Stomach (tissue), 9 donors: Measurements from ENCODE around the gene C16orf89. TPM values are rescaled to one million over a fixed set of nuclear protein-coding genes. Genes with fewer than 3 reads are reported as not detected.

Experiments
- DNase-seq, 2 donors: peaks; one replicate each; pipeline versions ENCODE4 v3.0.0 to v3.0.0-alpha.2; 2013 to 2019
- H3K27ac ChIP-seq, 5 donors: fragments of 200-600 bp in 4 of 5; sonication (generic) in 4 of 5; one replicate each; pipeline ENCODE4 v1.5.1; 2013 to 2019; ENCODE audit warnings: mild to moderate bottlenecking in 1 of 5, moderate library complexity in 1 of 5
- H3K27me3 ChIP-seq, 3 donors: fragments of 200-600 bp; sonication (generic); one replicate each; pipeline ENCODE4 v1.5.1; 2017 to 2019; ENCODE audit warnings: mixed run types in 1 of 3
- H3K36me3 ChIP-seq, 4 donors: fragments of 200-600 bp; sonication (generic); 1 replicate in 3 of 4; 2 replicates in 1 of 4; pipeline ENCODE4 v1.5.1; 2016 to 2019
- H3K4me1 ChIP-seq, 4 donors: fragments of 200-600 bp; sonication (generic); one replicate each; pipeline ENCODE4 v1.5.1; 2016 to 2019
- H3K4me3 ChIP-seq, 4 donors: fragments of 200-600 bp; sonication (generic) in 3 of 4; one replicate each; pipeline ENCODE4 v1.5.1; 2016 to 2019; ENCODE audit warnings: mild to moderate bottlenecking in 1 of 4
- H3K9me3 ChIP-seq, 4 donors: fragments of 200-600 bp; sonication (generic); one replicate each; pipeline ENCODE4 v1.5.1; 2016 to 2019
- EP300 ChIP-seq: sonication (generic); formaldehyde crosslinking; IDR thresholded peaks from one replicate; pipeline ENCODE4 v1.6.1; 2017; ENCODE audit warnings: antibody characterized with exemption
- POLR2A ChIP-seq, 4 donors: fragments of 450-650 bp; IDR thresholded peaks; one replicate each; pipeline ENCODE4 v1.6.1; 2016; ENCODE audit warnings: antibody characterized with exemption in 4 of 4, control low read depth in 2 of 4, mild to moderate bottlenecking in 1 of 4, moderate library complexity in 1 of 4
- POLR2AphosphoS5 ChIP-seq, 3 donors: sonication (generic); formaldehyde crosslinking; IDR thresholded peaks; one replicate each; pipeline ENCODE4 v1.6.1; 2016; ENCODE audit warnings: antibody characterized with exemption in 3 of 3
- WGBS, 5 donors: extraction: QIAGEN DNeasy Blood & Tissue Kit in 3 of 5; methylation state at CpG; one replicate each; pipeline versions ENCODE4 v1.1.5 to v1.1.7; 2013 to 2018; 5-methylcytosine and 5-hydroxymethylcytosine counted together
- intact Hi-C: fragments of 100-400 bp; cut with DNase I; formaldehyde crosslinking; loops from one replicate; pipeline ENCODE4 v1.15.1; 2023; ENCODE audit warnings: low total_unique reads
- polyA plus RNA-seq, 3 donors: library from polyadenylated mRNA; stranded (reverse); fragments of 200-250 nt; gene quantifications; one replicate each; pipeline ENCODE4 v1.2.3, GENCODE V29; 2013
- total RNA-seq, 5 donors: library from RNA; depleted of rRNA; stranded (reverse); fragments of >200 nt; gene quantifications; one replicate each; pipeline versions ENCODE4 v1.1.0 to v1.2.3, GENCODE V29; 2014 to 2016
- TF ChIP-seq, protein P1 (sequence below), 7 experiments: fragments of 450-650 bp in 4 of 7; fragments of 200-600 bp in 3 of 7; sonication (generic) in 3 of 7; IDR thresholded peaks; one replicate each; pipeline ENCODE4 v1.5.1; 2016 to 2019; ENCODE audit warnings: antibody characterized with exemption in 7 of 7, control low read depth in 2 of 7, mild to moderate bottlenecking in 1 of 7
- donor health status: healthy with polysubstance abuse.
- donor health status: Bipolar disorder and iron deficiency.
- donor health status: healthy.

The C16orf89 gene
- total and polyA plus RNA-seq, 8 donors, result 7.6 to 135 (median 71.1) TPM

DNA sequence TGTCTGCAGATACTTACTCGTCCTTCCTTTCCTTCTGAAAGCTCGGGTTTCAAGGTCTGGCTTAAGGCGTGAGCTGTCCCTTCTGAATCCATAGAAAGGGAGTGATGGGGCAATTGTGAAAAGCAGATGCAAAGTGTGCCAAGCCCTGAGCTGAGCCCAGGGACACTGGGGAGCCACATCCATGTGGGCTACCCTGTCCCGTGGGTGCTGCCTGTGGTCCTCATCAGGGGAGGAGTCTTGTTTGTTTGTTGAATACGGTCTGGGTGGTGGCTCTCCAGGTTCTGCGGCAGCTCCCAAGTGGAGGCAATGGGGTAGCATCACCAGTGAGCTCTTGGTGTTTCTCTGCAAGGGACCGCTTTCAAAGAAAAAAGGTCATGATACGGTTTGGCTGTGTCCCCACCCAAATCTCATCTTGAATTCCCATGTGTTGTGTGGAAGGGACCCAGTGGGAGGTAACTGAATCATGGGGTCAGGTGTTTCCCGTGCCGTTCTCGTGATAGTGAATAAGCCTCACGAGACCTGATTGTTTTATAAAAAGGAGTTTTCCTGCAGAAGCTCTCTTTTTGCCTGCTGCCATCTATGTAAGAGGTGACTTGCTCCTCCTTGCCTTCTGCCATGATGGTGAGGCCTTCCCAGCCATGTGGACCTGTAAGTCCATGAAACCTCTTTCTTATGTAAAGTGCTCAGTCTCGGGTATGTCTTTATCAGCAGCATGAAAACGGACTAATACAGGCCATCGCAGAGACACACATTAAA lies 4.9 kb upstream of the C16orf89 start:
- Histone ChIP-seq H3K36me3 (peaks cover 7 to 24% (median 17%) of the 10 kb centered on the region in 4 donors), H3K27me3 (no peaks in the 10 kb centered on the region), H3K27ac (peak overlapping the region in 4 of 5 donors; percentile 75 to 87 (median 85)), H3K4me3 (no peak overlapping the region), H3K9me3 (no peaks in the 10 kb centered on the region), H3K4me1 (peaks cover 15 to 32% (median 30%) of the 10 kb centered on the region in 4 donors)
- TF ChIP-seq POLR2A (IDR thresholded peaks at IDR 0.05) (no peak), POLR2AphosphoS5 (IDR thresholded peaks at IDR 0.05) (no peak), EP300 (no peak)
- TF ChIP-seq, protein P1, sequence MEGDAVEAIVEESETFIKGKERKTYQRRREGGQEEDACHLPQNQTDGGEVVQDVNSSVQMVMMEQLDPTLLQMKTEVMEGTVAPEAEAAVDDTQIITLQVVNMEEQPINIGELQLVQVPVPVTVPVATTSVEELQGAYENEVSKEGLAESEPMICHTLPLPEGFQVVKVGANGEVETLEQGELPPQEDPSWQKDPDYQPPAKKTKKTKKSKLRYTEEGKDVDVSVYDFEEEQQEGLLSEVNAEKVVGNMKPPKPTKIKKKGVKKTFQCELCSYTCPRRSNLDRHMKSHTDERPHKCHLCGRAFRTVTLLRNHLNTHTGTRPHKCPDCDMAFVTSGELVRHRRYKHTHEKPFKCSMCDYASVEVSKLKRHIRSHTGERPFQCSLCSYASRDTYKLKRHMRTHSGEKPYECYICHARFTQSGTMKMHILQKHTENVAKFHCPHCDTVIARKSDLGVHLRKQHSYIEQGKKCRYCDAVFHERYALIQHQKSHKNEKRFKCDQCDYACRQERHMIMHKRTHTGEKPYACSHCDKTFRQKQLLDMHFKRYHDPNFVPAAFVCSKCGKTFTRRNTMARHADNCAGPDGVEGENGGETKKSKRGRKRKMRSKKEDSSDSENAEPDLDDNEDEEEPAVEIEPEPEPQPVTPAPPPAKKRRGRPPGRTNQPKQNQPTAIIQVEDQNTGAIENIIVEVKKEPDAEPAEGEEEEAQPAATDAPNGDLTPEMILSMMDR (IDR thresholded peaks at IDR 0.05), result no peak
- DNase-seq, result no peak
- WGBS, 5 donors, result 84 to 94% (median 86%) methylated on average over 15 of the region's 15 CpGs
- intact Hi-C loops, result no loop called here

DNA sequence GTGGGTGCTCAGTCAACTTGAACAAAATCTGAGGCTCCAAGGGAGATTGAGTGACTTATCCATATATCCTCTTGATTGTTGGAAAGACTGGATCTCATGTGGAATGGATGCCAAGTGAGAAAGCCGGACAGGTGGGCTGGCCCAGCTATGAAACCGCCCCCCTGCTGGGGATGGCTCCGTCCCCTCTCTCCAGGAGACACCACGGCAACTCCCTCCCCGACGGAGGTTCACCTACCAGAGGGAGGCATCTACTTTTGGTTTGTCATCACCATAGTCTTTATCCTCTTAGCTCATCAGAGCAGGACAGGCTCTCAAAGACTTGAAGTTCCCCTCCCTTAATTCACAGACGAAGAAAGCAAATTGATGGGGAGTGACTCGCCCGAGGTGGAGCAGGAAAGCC lies 4.1 kb upstream of the C16orf89 start:
- H3K9me3 ChIP-seq, result no peaks in the 10 kb centered on the region
- no peak for DNase-seq
- intact Hi-C loops, result no loop called here
- H3K36me3 ChIP-seq, result peaks cover 0 to 17% (median 10%) of the 10 kb centered on the region in 4 donors
- no peak overlapping the region for H3K27ac ChIP-seq
- TF ChIP-seq EP300 (no peak), POLR2AphosphoS5 (IDR thresholded peaks at IDR 0.05) (no peak), POLR2A (IDR thresholded peaks at IDR 0.05) (no peak)
- TF ChIP-seq, protein P1 (IDR thresholded peaks at IDR 0.05), result no peak
- peaks cover 22 to 40% (median 38%) of the 10 kb centered on the region in 4 donors for H3K4me1 ChIP-seq
- no peaks in the 10 kb centered on the region for H3K27me3 ChIP-seq
- H3K4me3 ChIP-seq, result no peak overlapping the region
- WGBS, 5 donors, result 91 to 97% (median 93%) methylated on average over 8 to 9 of the region's 9 CpGs

DNA sequence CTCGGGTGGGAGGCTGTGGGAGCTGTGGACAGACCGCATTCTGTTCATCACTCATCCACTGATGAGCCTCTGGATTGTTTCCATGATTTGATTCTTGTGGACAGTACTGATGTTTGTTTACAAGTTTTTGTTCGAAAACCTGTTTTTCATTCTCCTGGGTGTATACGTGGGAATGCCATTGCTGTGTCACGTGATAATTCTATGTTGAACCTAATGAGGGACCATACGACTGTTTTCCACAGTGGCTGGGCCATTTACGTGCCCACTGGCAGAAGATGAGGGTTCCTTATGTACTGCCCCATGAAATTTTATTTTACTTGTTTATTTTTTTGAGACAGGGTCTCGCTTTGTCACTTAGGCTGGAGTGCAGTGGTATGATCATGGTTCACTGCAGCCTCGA lies 3.3 kb upstream of the C16orf89 start:
- Histone ChIP-seq H3K4me1 (peaks cover 23 to 48% (median 44%) of the 10 kb centered on the region in 4 donors), H3K27me3 (no peaks in the 10 kb centered on the region), H3K36me3 (peaks cover 0 to 9% (median 3%) of the 10 kb centered on the region in 4 donors), H3K4me3 (no peak overlapping the region), H3K9me3 (no peaks in the 10 kb centered on the region), H3K27ac (no peak overlapping the region)
- intact Hi-C loops, result no loop called here
- no peak for DNase-seq
- no peak for TF ChIP-seq EP300
- TF ChIP-seq, protein P1 (IDR thresholded peaks at IDR 0.05), result no peak
- TF ChIP-seq POLR2A (IDR thresholded peaks at IDR 0.05), result no peak
- TF ChIP-seq POLR2AphosphoS5 (IDR thresholded peaks at IDR 0.05), result no peak
- 83 to 87% (median 86%) methylated on average over 9 of the region's 9 CpGs for WGBS, 5 donors

DNA sequence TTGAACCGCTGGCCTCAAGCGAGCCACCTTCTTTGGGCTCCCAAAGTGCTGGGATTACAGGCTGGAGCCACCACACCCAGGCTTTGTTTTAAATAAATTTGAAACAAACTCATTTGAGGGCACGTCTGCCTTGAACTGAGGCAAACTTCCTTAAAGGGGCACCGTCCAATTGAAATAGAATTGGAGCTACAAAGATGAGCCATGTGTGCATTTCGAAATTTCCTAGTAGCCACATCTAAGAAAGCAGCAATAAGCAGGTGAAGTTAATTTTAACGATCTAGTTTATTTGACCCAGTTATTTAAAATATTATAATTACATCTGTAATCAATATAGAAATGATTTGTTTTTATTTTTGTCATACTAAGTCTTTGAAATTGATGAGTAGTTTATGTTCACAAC lies 755 bp upstream of the C16orf89 start:
- Histone ChIP-seq H3K36me3 (peaks cover 0 to 9% (median 5%) of the 10 kb centered on the region in 4 donors), H3K27me3 (no peaks in the 10 kb centered on the region), H3K27ac (peak overlapping the region in 1 of 5 donors; percentile 68), H3K4me3 (no peak overlapping the region), H3K4me1 (peaks cover 17 to 31% (median 26%) of the 10 kb centered on the region in 4 donors), H3K9me3 (no peaks in the 10 kb centered on the region)
- intact Hi-C loops, result no loop called here
- DNase-seq, result no peak
- TF ChIP-seq, protein P1 (IDR thresholded peaks at IDR 0.05), result no peak
- TF ChIP-seq POLR2AphosphoS5 (IDR thresholded peaks at IDR 0.05) (no peak), POLR2A (IDR thresholded peaks at IDR 0.05) (no peak), EP300 (no peak)
- WGBS, 5 donors, result 63 to 77% (median 69%) methylated on average over 6 of the region's 6 CpGs
